ENCODE results near the gene TECPR2.

Gene TECPR2

DNA sequence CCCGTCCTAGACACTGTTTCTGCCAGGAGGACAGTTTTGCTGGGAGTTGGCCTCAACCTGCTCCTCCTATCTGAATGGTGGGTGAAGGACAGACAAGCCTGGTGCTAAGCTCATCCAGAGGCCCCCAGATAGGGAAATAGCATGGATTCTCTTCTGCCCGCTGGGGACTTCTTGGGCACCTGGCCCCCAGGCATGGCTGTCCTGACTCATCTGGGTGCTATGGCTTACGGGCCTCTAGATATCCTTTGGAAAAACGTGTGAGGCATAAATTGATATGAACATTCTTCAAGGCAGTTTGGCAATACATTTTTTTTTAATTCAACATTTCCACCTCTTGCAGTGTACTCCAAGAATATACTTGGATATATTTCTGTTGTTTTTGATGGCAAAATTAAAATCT is 8.6 kb downstream of the TECPR2 start:
- DNase-seq (ENCODE audit: low read depth in 3 of 3, low spot score in 1 of 3) = no peak

GRCh38 chr14:102373110-102373509 is 10.4 kb downstream of the TECPR2 start:
- DNase-seq (ENCODE audit: low read depth in 3 of 3, low spot score in 1 of 3) = no peak

- DNase-seq (ENCODE audit: low read depth in 3 of 3, low spot score in 1 of 3) = no peak
Observed at GRCh38 chr14:102374264-102374663, 11.5 kb downstream of the TECPR2 start.

GRCh38 chr14:102375119-102375518 is 12.4 kb downstream of the TECPR2 start:
- no peak for DNase-seq (ENCODE audit: low read depth in 3 of 3, low spot score in 1 of 3)

GRCh38 chr14:102377696-102378095 is 15.0 kb downstream of the TECPR2 start:
- no peak for DNase-seq (ENCODE audit: low read depth in 3 of 3, low spot score in 1 of 3)

DNA sequence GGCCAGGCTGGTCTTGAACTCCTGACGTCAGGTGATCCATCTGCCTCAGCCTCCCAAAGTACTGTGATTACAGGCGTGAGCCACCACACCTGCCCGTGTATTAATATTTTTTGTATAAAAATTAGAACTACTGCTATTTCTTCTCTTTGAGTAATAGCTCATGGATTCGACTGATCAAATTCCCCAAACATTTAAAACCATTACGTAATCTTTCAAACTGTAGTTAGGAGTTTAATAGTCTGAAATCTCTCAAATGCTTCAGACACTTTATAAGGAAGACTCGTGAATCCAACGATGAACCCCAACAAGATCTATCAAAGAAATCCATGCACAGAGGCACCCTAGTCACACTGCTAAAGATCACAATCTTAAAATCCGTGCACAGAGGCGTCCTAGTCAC is 16.1 kb downstream of the TECPR2 start:
- no peak for DNase-seq (ENCODE audit: low read depth in 3 of 3, low spot score in 1 of 3)

DNA sequence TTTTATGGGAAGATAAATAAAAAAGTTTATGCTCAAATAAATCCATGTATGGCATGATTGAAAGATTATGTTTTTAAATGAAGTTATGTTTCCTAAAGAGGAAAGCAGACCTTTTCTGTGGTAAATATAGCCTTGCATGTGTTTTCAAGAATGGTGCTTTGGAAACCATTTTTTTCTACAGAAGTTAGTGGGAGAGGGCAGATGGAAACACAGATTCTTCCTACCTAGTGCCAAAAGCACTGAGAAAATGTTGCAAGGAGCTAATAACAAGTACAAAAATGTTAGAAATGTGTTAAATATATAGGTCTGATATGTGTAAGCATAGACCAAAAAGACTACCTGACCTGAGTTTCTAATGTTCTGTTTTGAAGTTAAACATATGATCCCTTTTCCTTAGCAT is 24.3 kb downstream of the TECPR2 start:
- DNase-seq (ENCODE audit: low read depth in 3 of 3, low spot score in 1 of 3) = no peak

GRCh38 chr14:102389246-102389645 is 26.5 kb downstream of the TECPR2 start:
- no peak for DNase-seq (ENCODE audit: low read depth in 3 of 3, low spot score in 1 of 3)

GRCh38 chr14:102390064-102390855 is 27.5 kb downstream of the TECPR2 start:
- DNase-seq (ENCODE audit: low read depth in 3 of 3, low spot score in 1 of 3) = no peak

DNA sequence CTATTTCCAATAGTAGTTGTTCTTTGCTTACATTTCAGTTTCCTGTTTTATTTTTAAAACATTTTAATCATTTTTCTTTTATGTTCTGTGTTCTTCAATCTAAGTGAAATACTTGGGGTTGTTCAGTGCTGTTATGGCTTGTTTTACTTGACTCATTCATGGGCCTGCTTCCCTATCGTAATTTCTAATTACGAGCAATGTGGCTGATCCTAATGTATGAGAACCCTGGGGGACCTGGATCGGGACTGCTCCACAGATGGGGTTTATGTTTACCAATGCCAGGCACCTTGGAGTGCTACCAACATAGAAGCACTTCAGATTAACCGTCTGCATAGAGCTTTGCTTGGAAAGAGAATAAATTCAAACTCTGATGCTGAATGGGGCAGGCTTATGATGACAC is 29.8 kb downstream of the TECPR2 start:
- no peak for DNase-seq (ENCODE audit: low read depth in 3 of 3, low spot score in 1 of 3)

- no peak for DNase-seq (ENCODE audit: low read depth in 3 of 3, low spot score in 1 of 3)
Observed at GRCh38 chr14:102394717-102395375, 32.1 kb downstream of the TECPR2 start.

GRCh38 chr14:102396521-102396920 is 33.8 kb downstream of the TECPR2 start:
- DNase-seq (ENCODE audit: low read depth in 3 of 3, low spot score in 1 of 3) = no peak

DNA sequence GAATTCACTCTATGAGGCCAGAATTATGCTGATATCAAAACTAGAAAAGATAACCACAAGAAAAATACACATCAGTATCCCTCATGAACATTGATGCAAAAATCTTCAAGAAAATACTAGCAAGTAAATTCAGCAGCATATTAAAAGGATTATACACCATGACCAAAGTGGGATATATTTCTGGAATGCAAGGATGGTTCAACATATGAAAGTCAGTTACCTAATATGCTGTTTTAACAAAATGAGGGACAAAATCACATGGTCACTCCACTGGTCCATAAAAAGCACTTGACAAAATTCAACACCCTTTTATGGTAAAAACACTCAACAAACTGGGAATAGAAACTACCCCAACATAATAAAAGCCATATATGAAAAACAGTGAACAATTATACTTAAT is 40.3 kb downstream of the TECPR2 start:
- DNase-seq (ENCODE audit: low read depth in 3 of 3, low spot score in 1 of 3) = no peak

GRCh38 chr14:102407258-102407657 is 44.5 kb downstream of the TECPR2 start:
- DNase-seq (ENCODE audit: low read depth in 3 of 3, low spot score in 1 of 3) = no peak

- DNase-seq (ENCODE audit: low read depth in 3 of 3, low spot score in 1 of 3) = no peak
Observed at GRCh38 chr14:102408724-102409123, 46.0 kb downstream of the TECPR2 start.

- DNase-seq (ENCODE audit: low read depth in 3 of 3, low spot score in 1 of 3) = no peak
Observed at GRCh38 chr14:102415671-102416070, 52.9 kb downstream of the TECPR2 start.

- no peak for DNase-seq (ENCODE audit: low read depth in 3 of 3, low spot score in 1 of 3)
Observed at GRCh38 chr14:102417001-102417431, 54.3 kb downstream of the TECPR2 start.

DNA sequence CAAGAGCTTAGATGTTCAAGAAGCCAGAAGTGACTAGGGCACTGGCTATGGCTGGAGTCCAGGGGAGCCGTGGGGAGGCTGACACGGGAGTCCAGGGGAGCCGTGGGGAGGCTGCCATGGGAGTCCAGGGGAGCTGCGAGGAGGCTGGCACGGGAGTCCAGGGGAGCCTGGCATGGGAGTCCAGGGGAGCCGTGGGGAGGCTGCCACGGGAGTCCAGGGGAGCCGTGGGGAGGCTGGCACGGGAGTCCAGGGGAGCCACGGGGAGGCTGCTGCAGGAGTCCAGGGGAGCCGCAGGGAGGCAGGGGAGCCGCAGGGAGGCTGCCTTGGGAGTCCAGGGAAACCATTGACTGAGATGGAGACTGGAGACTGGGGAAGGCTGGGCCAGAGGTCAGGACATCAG is 54.9 kb downstream of the TECPR2 start:
- DNase-seq (ENCODE audit: low read depth in 3 of 3, low spot score in 1 of 3) = no peak

DNA sequence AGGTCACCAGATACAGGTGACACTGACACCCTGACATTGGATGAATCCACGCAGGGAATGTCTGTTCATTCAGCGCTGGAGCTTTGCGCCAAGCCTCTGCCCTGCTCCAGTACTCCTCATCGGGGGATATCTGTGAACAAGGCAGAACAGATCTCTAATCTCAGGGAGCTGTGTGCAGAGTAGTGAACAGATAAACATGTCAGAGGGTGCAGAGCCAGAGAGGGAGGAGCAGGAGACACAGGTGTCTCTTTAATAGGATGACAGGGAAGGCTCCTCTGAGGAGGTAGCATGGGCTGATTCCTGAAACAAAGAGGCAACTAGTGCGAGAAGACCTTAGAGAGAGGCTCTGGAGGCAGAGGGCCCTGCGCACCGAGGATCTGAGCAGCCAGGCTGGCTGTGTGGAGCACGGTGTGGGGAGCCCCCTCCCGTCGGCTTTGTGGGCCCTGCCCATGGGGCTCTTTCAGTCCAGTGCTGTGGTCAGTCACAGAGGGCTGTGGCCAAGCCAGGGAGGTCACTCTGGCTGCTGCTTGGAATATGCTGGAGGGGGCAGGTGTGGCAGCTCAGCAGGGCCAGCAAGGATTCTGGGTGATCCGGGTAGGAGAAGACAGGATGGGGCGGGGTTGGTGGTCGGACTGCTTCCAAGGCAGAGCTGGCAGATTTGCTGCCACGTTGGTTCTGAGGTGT is 55.6 kb downstream of the TECPR2 start:
- no peak for DNase-seq (ENCODE audit: low read depth in 3 of 3, low spot score in 1 of 3)

- DNase-seq (ENCODE audit: low read depth in 3 of 3, low spot score in 1 of 3) = no peak
Observed at GRCh38 chr14:102418853-102419240, 56.1 kb downstream of the TECPR2 start.

GRCh38 chr14:102419276-102419675 is 56.5 kb downstream of the TECPR2 start:
- no peak for DNase-seq (ENCODE audit: low read depth in 3 of 3, low spot score in 1 of 3)

DNA sequence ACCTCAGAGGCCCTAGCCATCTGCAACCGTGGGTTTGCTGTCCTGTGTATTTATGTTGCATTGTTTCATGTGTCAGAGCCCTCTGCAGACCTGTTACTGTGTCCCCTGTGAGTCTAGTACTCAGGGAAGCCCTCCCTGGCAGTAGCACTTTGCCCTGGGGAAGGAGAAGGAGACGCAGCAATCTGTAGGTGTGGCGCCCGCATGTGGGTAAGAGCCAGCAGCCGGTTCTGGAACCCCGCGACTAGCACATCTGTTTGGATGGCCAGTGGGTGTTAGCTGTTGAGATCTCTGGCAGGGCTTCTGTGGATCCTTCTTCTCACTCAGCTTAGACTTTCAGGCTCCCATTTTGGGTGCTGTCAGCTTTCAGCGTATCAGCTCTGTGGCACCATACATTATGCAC is 57.0 kb downstream of the TECPR2 start:
- no peak for DNase-seq (ENCODE audit: low read depth in 3 of 3, low spot score in 1 of 3)

Measured in stimulated activated CD4-positive, alpha-beta T cell treated with anti-CD3 and anti-CD28 coated beads, TNF-alpha, amount 100 ng/mL, for 1 hour (primary cell).